H1 (cell line): ENCODE measurements around the gene SLC13A2. TPM values are rescaled to one million over a fixed set of nuclear protein-coding genes. Genes with fewer than 3 reads are reported as not detected.

ENCODE experiments used
- CTCF ChIA-PET: fragments of 300-600 bp; sonication (Branson Sonifier 250); formaldehyde crosslinking; loops from one replicate; lab custom pipeline; 2021; ENCODE audit not compliant: partially characterized antibody; lab: Charles Lee
- POLR2A ChIA-PET: fragments of 300-600 bp; sonication (Branson Sonifier 250); formaldehyde crosslinking; loops from one replicate; lab custom pipeline; 2021; ENCODE audit warnings: inconsistent platforms; ENCODE audit not compliant: partially characterized antibody; lab: Charles Lee
- DNase-seq, 2 experiments: peaks; one replicate each; pipeline versions ENCODE4 v3.0.0 to v3.0.0-alpha.2; 2010 to 2022; ENCODE audit warnings: low spot score in 2 of 2, low read depth in 1 of 2, mixed read lengths in 1 of 2
- FAIRE-seq: peaks from 2 replicates; lab custom pipeline; 2011; peaks lifted over from hg19 to GRCh38; lab: Jason Lieb, UNC
- H2AFZ ChIP-seq: 2 replicates; pipeline ENCODE4 v1.8.1; 2012; ENCODE audit warnings: low read length, inconsistent platforms
- H2AK5ac ChIP-seq: 2 replicates; pipeline ENCODE4 v1.6.1; 2013; ENCODE audit warnings: low read depth, low read length
- H2BK120ac ChIP-seq: replicated peaks from 2 replicates; pipeline ENCODE3; 2013; ENCODE audit warnings: low read depth, low read length, inconsistent platforms
- H2BK12ac ChIP-seq: 2 replicates; pipeline ENCODE4 v1.6.1; 2013; ENCODE audit warnings: low read depth, low read length
- H2BK15ac ChIP-seq: 2 replicates; pipeline ENCODE4 v1.6.1; 2013; ENCODE audit warnings: low read length
- H2BK20ac ChIP-seq: 2 replicates; pipeline ENCODE4 v1.6.1; 2013; ENCODE audit warnings: low read length
- H2BK5ac ChIP-seq: 2 replicates; pipeline ENCODE4 v1.6.1; 2013; ENCODE audit warnings: low read depth, low read length
- H3K14ac ChIP-seq: 2 replicates; pipeline ENCODE4 v1.6.1; 2013; ENCODE audit warnings: inconsistent platforms; ENCODE audit not compliant: insufficient read length
- H3K18ac ChIP-seq: 2 replicates; pipeline ENCODE4 v1.6.1; 2013; ENCODE audit warnings: low read length; ENCODE audit errors: extremely low read depth
- H3K23ac ChIP-seq: 2 replicates; pipeline ENCODE4 v1.6.1; 2013; ENCODE audit warnings: inconsistent platforms; ENCODE audit not compliant: insufficient read length
- H3K23me2 ChIP-seq: 2 replicates; pipeline ENCODE4 v1.6.1; 2013; ENCODE audit warnings: low read depth, low read length
- H3K27ac ChIP-seq: 2 replicates; pipeline ENCODE4 v1.6.1; 2011; ENCODE audit warnings: low read depth, low read length, inconsistent platforms
- H3K27me3 ChIP-seq, 4 experiments: replicated peaks in 1 of 4; 1 replicate in 1 of 4; 2 replicates in 3 of 4; pipeline versions ENCODE4 v1.6.1 to v1.8.1; 2011 to 2013; ENCODE audit warnings: low read length in 3 of 4, mild to moderate bottlenecking in 3 of 4, inconsistent platforms in 2 of 4, mixed read lengths in 2 of 4, moderate library complexity in 1 of 4; ENCODE audit not compliant: control insufficient read depth in 3 of 4, insufficient read depth in 3 of 4; ENCODE audit errors: extremely low read depth in 1 of 4
- H3K36me3 ChIP-seq, 4 experiments: 2 replicates each; pipeline versions ENCODE4 v1.6.1 to v1.8.1; 2011 to 2013; ENCODE audit warnings: mild to moderate bottlenecking in 4 of 4, low read length in 3 of 4, moderate library complexity in 2 of 4, control low read depth in 1 of 4, inconsistent platforms in 1 of 4; ENCODE audit not compliant: insufficient read depth in 4 of 4, control insufficient read depth in 2 of 4
- H3K4ac ChIP-seq: replicated peaks from 2 replicates; pipeline ENCODE3; 2013; ENCODE audit warnings: low read length, low read depth, mixed read lengths, inconsistent platforms; ENCODE audit not compliant: insufficient read length
- H3K4me1 ChIP-seq, 4 experiments: replicated peaks in 1 of 4; 1 replicate in 1 of 4; 2 replicates in 3 of 4; pipeline versions ENCODE4 v1.6.1 to v1.8.1; 2011 to 2013; ENCODE audit warnings: low read length in 3 of 4, inconsistent platforms in 2 of 4, mixed read lengths in 1 of 4; ENCODE audit not compliant: insufficient read depth in 4 of 4, control insufficient read depth in 3 of 4
- H3K4me2 ChIP-seq, 2 experiments: 2 replicates each; pipeline versions ENCODE4 v1.6.1 to v1.8.1; 2011 to 2013; ENCODE audit warnings: low read depth in 2 of 2, low read length in 2 of 2, control low read depth in 1 of 2, inconsistent platforms in 1 of 2, mild to moderate bottlenecking in 1 of 2; ENCODE audit not compliant: insufficient read depth in 1 of 2
- H3K4me3 ChIP-seq, 4 experiments: fragments of 200-600, 300-600 bp in 1 of 4; sonication (generic), shearing (Covaris generic), sonication (Bioruptor Twin) in 1 of 4; 2 replicates each; pipeline versions ENCODE4 v1.5.1 to v1.8.1; 2011 to 2016; ENCODE audit warnings: low read length in 4 of 4, low read depth in 3 of 4, control low read depth in 2 of 4, inconsistent platforms in 2 of 4, mild to moderate bottlenecking in 2 of 4, mixed read lengths in 1 of 4, moderate library complexity in 1 of 4; ENCODE audit not compliant: insufficient read depth in 2 of 4; ENCODE audit errors: extremely low read depth in 1 of 4
- H3K56ac ChIP-seq: replicated peaks from 2 replicates; pipeline ENCODE3; 2013; ENCODE audit warnings: low read depth, mild to moderate bottlenecking, mixed read lengths, low read length, inconsistent platforms; ENCODE audit not compliant: insufficient read length
- H3K79me1 ChIP-seq: 2 replicates; pipeline ENCODE4 v1.6.1; 2013; ENCODE audit warnings: low read depth, low read length, control low read depth
- H3K79me2 ChIP-seq, 2 experiments: 2 replicates each; pipeline versions ENCODE4 v1.6.1 to v1.8.1; 2012 to 2013; ENCODE audit warnings: low read length in 2 of 2, mild to moderate bottlenecking in 2 of 2, inconsistent platforms in 1 of 2; ENCODE audit not compliant: insufficient read depth in 2 of 2, control insufficient read depth in 1 of 2
- H3K9ac ChIP-seq, 4 experiments: replicated peaks in 1 of 4; 1 replicate in 1 of 4; 2 replicates in 3 of 4; pipeline versions ENCODE4 v1.6.1 to v1.8.1; 2011 to 2013; ENCODE audit warnings: low read depth in 3 of 4, low read length in 3 of 4, control low read depth in 2 of 4, mild to moderate bottlenecking in 2 of 4, moderate library complexity in 2 of 4, inconsistent platforms in 1 of 4; ENCODE audit errors: extremely low read depth in 1 of 4
- H3K9me3 ChIP-seq, 2 experiments: 2 replicates each; pipeline versions ENCODE4 v1.6.1 to v1.8.1; 2012 to 2013; ENCODE audit warnings: mild to moderate bottlenecking in 2 of 2, moderate library complexity in 2 of 2, control low read depth in 1 of 2, inconsistent platforms in 1 of 2, low read depth in 1 of 2, low read length in 1 of 2, mixed read lengths in 1 of 2; ENCODE audit not compliant: insufficient read depth in 2 of 2
- H4K20me1 ChIP-seq, 2 experiments: replicated peaks in 1 of 2; 2 replicates each; pipeline versions ENCODE3 to v1.8.1; 2011 to 2013; ENCODE audit warnings: inconsistent platforms in 2 of 2, low read length in 2 of 2, mild to moderate bottlenecking in 1 of 2; ENCODE audit not compliant: insufficient read depth in 2 of 2, control insufficient read depth in 1 of 2
- H4K5ac ChIP-seq: 2 replicates; pipeline ENCODE4 v1.6.1; 2013; ENCODE audit warnings: low read length, low read depth, mixed read lengths, inconsistent platforms; ENCODE audit not compliant: insufficient read length
- H4K8ac ChIP-seq: 2 replicates; pipeline ENCODE4 v1.8.0; 2013; ENCODE audit warnings: mild to moderate bottlenecking, moderate library complexity, low read length, inconsistent platforms; ENCODE audit not compliant: insufficient read depth; ENCODE audit errors: extremely low read depth
- H4K91ac ChIP-seq: replicated peaks from 2 replicates; pipeline ENCODE3; 2013; ENCODE audit warnings: low read length, mixed read lengths, inconsistent platforms; ENCODE audit not compliant: insufficient read length
- BRCA1 ChIP-seq: IDR thresholded peaks from 2 replicates; pipeline ENCODE4 v1.6.1; 2012; ENCODE audit warnings: low read depth, low read length, improper control_type of control experiment
- CBX8 ChIP-seq: fragments of 300-800, 300-1000 bp; sonication (generic); IDR thresholded peaks from 2 replicates; pipeline ENCODE4 v1.7.1; 2016; ENCODE audit warnings: low read depth, low read length, borderline replicate concordance
- EZH2 ChIP-seq: fragments of 200-600 bp; sonication (generic); IDR thresholded peaks from 2 replicates; pipeline ENCODE4 v1.7.1; 2012; ENCODE audit warnings: low read depth, mild to moderate bottlenecking, moderate library complexity, low read length, inconsistent platforms; ENCODE audit not compliant: severe bottlenecking
- HDAC6 ChIP-seq: IDR thresholded peaks from one replicate; pipeline ENCODE4 v1.7.1; 2012; ENCODE audit warnings: low read depth, mild to moderate bottlenecking, inconsistent platforms, low read length, moderate library complexity
- JUND ChIP-seq: IDR thresholded peaks from 2 replicates; pipeline ENCODE4 v1.6.1; 2011; ENCODE audit warnings: mild to moderate bottlenecking, improper control_type of control experiment, low read length
- KDM5A ChIP-seq: fragments of 200-600 bp; IDR thresholded peaks from 2 replicates; pipeline ENCODE4 v1.7.1; 2012; ENCODE audit warnings: mild to moderate bottlenecking, low read length, inconsistent platforms, mixed read lengths
- POLR2A ChIP-seq, 2 experiments: IDR thresholded peaks; 1 replicate in 1 of 2; 2 replicates in 1 of 2; pipeline ENCODE4 v1.6.1; 2011; ENCODE audit warnings: low read depth in 2 of 2, low read length in 2 of 2, mild to moderate bottlenecking in 2 of 2; ENCODE audit errors: control extremely low read depth in 1 of 2
- SAP30 ChIP-seq: fragments of 300-600 bp; sonication (generic); IDR thresholded peaks from 2 replicates; pipeline ENCODE4 v1.7.1; 2012; ENCODE audit warnings: low read length, moderate library complexity, mild to moderate bottlenecking, inconsistent platforms; ENCODE audit not compliant: insufficient read depth, insufficient replicate concordance
- TAF1 ChIP-seq: IDR thresholded peaks from 2 replicates; pipeline ENCODE4 v1.6.1; 2011; ENCODE audit warnings: mild to moderate bottlenecking, low read depth, low read length
- TBP ChIP-seq: IDR thresholded peaks from 2 replicates; pipeline ENCODE4 v1.6.1; 2011; ENCODE audit warnings: low read depth, low read length, improper control_type of control experiment
- TCF12 ChIP-seq: IDR thresholded peaks from 2 replicates; pipeline ENCODE4 v1.6.1; 2011; ENCODE audit warnings: low read depth, mild to moderate bottlenecking, low read length
- ZNF274 ChIP-seq: IDR thresholded peaks from 2 replicates; pipeline ENCODE4 v1.7.0; 2012; ENCODE audit warnings: low read length, borderline replicate concordance; ENCODE audit errors: extremely low read depth
- WGBS, 2 experiments: shearing (Covaris generic) in 1 of 2; methylation state at CpG; one replicate each; pipeline versions ENCODE4 v1.1.6 to v1.1.7; 2013 to 2015; ENCODE audit warnings: low lambda C conversion rate in 2 of 2, mixed read lengths in 2 of 2, inconsistent platforms in 1 of 2, low coverage in 1 of 2, missing lambda C conversion rate in 1 of 2; ENCODE audit not compliant: insufficient replicate concordance in 2 of 2, insufficient coverage in 1 of 2, insufficient read length in 1 of 2; ENCODE audit errors: extremely low coverage in 1 of 2, missing lambda C conversion rate in 1 of 2; 5-methylcytosine and 5-hydroxymethylcytosine counted together
- polyA plus RNA-seq, 7 experiments: library from polyadenylated mRNA; depleted of rRNA in 3 of 7; stranded (reverse) in 5 of 7; unstranded in 2 of 7; fragments of >200 nt in 5 of 7; fragments of 200-250 nt in 2 of 7; gene quantifications; 1 replicate in 5 of 7; 2 replicates in 1 of 7; 4 replicates in 1 of 7; pipeline versions ENCODE4 v1.2.1 to v1.2.3, GENCODE V29; 2011 to 2013; ENCODE audit warnings: missing spikeins in 2 of 7, mixed read lengths in 2 of 7
- total RNA-seq: library from RNA; stranded (reverse); fragmentation: NEBNext Ultra II Directional; extraction: Animal tissue kit (Norgen Biotek cat#: 25700); gene quantifications from 2 replicates; pipeline ENCODE4 v1.2.1, GENCODE V29; 2021

The SLC13A2 gene
- total and polyA plus RNA-seq, 2 of the 8 experiments (the other 6 are each of a cell fraction or from before 2014, with no cell fraction given), result not detected

- H4K5ac ChIP-seq, result no peak overlapping the region
- no peaks in the 10 kb centered on the region for H4K20me1 ChIP-seq
- H3K14ac ChIP-seq, result no peak overlapping the region
- no peak overlapping the region for H2BK20ac ChIP-seq
- no peak overlapping the region for H2BK15ac ChIP-seq
- H3K27me3 ChIP-seq, result no peaks in the 10 kb centered on the region
- POLR2A ChIA-PET, result no interaction called here
- no peaks in the 10 kb centered on the region for H3K23me2 ChIP-seq
- no peak overlapping the region for H3K4me2 ChIP-seq
- no peak for FAIRE-seq
- H4K91ac ChIP-seq, result no peak overlapping the region
- no peak overlapping the region for H3K56ac ChIP-seq
- H2AFZ ChIP-seq, result no peak overlapping the region
- H3K9me3 ChIP-seq, result no peaks in the 10 kb centered on the region
- H2BK5ac ChIP-seq, result no peak overlapping the region
- no peaks in the 10 kb centered on the region for H3K79me1 ChIP-seq
- no peak overlapping the region for H3K27ac ChIP-seq
- H2BK120ac ChIP-seq, result no peak overlapping the region
- no peak overlapping the region for H3K23ac ChIP-seq
- no peak overlapping the region for H2BK12ac ChIP-seq
- no peak overlapping the region for H3K9ac ChIP-seq
- no peaks in the 10 kb centered on the region for H3K79me2 ChIP-seq
- H3K36me3 ChIP-seq, result no peaks in the 10 kb centered on the region
- TF ChIP-seq TBP (no peak), HDAC6 (no peak), ZNF274 (no peak), TCF12 (no peak), SAP30 (no peak), EZH2 (no peak), POLR2A (IDR thresholded peaks at IDR 0.05; ENCODE audit: control extremely low read depth in 1 of 2, low read depth in 2 of 2, low read length in 2 of 2) (no peak), KDM5A (no peak), JUND (no peak), TAF1 (no peak), CBX8 (no peak), BRCA1 (no peak)
- WGBS, 2 experiments, result 93% methylated on average over 5 of the region's 5 CpGs; no CpG with 5 or more reads in 1 of the 2 experiments
- no peak overlapping the region for H3K18ac ChIP-seq
- no peak for DNase-seq
- no peak overlapping the region for H2AK5ac ChIP-seq
- no peak overlapping the region for H3K4ac ChIP-seq
- CTCF ChIA-PET, result interaction anchor here (1.7 kb wide), 1 partner anchor 54 kb away, joined by 4 read pairs; no protein-coding TSS in a partner anchor
- no peak overlapping the region for H4K8ac ChIP-seq
- no peaks in the 10 kb centered on the region; a peak in 1 of 7 replicates for H3K4me1 ChIP-seq
- H3K4me3 ChIP-seq, result no peak overlapping the region
Measured at GRCh38 chr17:28427371-28427770, 46.1 kb upstream of the SLC13A2 start.
